Measurements from ENCODE around the gene COLGALT1.

Gene COLGALT1

DNA sequence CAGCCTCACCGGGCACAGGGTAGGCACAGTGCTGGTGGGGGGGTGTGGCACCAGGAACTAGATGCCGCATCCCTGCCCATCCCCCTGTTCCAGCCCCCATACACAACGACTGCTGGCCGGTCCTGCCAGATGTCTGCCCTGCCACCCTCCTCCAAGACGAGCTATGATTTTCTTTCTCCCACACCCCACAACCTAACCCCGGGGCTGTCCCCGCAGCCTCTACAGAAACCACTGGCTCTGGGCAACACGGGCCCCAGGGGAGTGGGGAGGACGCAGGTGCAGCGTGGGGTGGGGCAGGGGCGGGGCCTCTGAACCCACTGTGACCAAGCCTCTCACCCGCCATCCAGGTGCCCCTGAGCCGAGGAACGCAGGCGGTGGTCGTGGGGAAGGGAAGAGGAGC, 28.5 kb upstream of the COLGALT1 start:
- H3K4me3 ChIP-seq (ENCODE audit: low read depth, low read length) = peak overlapping the region; percentile 43
- peak; percentile 79 for DNase-seq (ENCODE audit: low read depth)
- TF ChIP-seq CTCF (IDR thresholded peaks at IDR 0.05; ENCODE audit: insufficient read depth, low read depth, low read length, missing control alignments) = no peak

DNA sequence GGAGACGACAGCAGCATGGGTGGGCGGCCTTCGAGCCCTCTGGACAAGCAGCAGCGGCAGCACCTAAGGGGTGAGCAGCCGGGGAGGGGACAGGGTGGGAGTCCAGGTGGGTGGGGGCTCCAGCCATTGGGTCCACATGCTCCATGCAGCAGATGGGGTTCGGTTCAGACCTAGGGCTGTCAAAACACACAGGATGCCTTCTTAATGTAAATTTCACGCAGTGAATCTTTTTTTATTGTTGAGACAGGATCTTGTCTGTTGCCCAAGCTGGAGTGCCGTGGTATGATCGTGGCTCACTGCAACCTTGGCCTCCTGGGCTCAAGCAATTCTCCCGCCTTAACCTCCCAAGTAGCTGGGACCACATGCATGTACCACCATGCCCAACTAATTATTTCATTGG, 28.1 kb upstream of the COLGALT1 start:
- H3K4me3 ChIP-seq (ENCODE audit: low read depth, low read length) = peak overlapping the region; percentile 43; the same call in 1 of the 2 replicates
- TF ChIP-seq CTCF (IDR thresholded peaks at IDR 0.05; ENCODE audit: insufficient read depth, low read depth, low read length, missing control alignments) = no peak
- DNase-seq (ENCODE audit: low read depth) = no peak

DNA sequence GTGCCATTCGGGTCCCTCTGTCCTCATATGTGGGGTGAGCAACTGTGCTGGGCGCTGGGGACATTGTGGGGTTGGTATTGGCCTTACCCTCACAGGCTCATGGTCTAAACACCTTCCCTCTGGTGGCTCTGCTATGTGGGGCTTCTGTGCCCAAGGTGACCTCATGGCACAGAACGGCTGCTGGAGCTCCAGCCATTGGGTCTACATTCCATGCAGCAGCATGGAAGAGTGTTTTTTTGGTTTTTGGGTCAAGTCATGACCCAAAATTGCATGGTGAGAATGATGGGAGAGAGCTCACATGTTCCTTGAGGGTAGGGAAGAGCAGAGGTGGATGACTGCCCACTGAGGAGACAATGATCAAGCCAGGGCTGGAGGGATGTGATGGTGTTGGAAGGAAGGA, 26.8 kb upstream of the COLGALT1 start:
- no peak overlapping the region for H3K4me3 ChIP-seq (ENCODE audit: low read depth, low read length)
- no peak for TF ChIP-seq CTCF (IDR thresholded peaks at IDR 0.05; ENCODE audit: insufficient read depth, low read depth, low read length, missing control alignments)
- no peak for DNase-seq (ENCODE audit: low read depth)

GRCh38 chr19:17529239-17530158, 25.9 kb upstream of the COLGALT1 start:
- peak; percentile 41 for DNase-seq (ENCODE audit: low read depth)
- no peak overlapping the region for H3K4me3 ChIP-seq (ENCODE audit: low read depth, low read length)
- no peak for TF ChIP-seq CTCF (IDR thresholded peaks at IDR 0.05; ENCODE audit: insufficient read depth, low read depth, low read length, missing control alignments)

GRCh38 chr19:17530586-17530985, 24.9 kb upstream of the COLGALT1 start:
- DNase-seq (ENCODE audit: low read depth) = no peak
- no peak overlapping the region for H3K4me3 ChIP-seq (ENCODE audit: low read depth, low read length)
- no peak for TF ChIP-seq CTCF (IDR thresholded peaks at IDR 0.05; ENCODE audit: insufficient read depth, low read depth, low read length, missing control alignments)

DNA sequence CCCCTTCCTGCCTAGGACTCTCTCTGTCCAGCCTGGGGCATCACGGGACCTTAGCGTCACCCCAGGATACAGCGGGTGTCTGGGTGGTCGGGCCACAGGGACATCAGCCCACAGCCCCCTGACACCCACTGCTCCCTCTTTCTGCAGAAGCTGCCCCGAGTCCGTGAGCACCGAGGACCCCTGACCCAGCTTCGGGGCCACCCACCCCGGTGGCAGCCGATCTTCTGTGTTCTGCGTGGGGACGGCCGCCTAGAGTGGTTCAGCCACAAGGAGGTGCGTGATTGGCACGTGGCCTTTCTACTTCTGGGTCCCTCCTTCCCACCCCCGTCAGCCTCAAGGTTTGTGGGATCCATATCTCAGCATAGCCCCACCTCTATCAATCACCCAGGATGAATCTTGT, 23.3 kb upstream of the COLGALT1 start:
- no peak for TF ChIP-seq CTCF (IDR thresholded peaks at IDR 0.05; ENCODE audit: insufficient read depth, low read depth, low read length, missing control alignments)
- no peak for DNase-seq (ENCODE audit: low read depth)
- no peak overlapping the region for H3K4me3 ChIP-seq (ENCODE audit: low read depth, low read length)

All from GM12865 (cell line).